Measurements from ENCODE around the gene BCL11B.

BCL11B gene

GRCh38 chr14:99148131-99148530 lies 123.9 kb downstream of the BCL11B start:
- no peak for TF ChIP-seq CTCF (IDR thresholded peaks at IDR 0.05; ENCODE audit: low read depth, low read length)
- no peak overlapping the region for H3K4me3 ChIP-seq (ENCODE audit: low read depth, low read length)
- no peaks in the 10 kb centered on the region for H3K36me3 ChIP-seq
- no peak for DNase-seq
- H3K27me3 ChIP-seq (ENCODE audit: insufficient read depth, low read depth, severe bottlenecking) = peaks cover 87% of the 10 kb centered on the region
- H3K27ac ChIP-seq = no peak overlapping the region
- no peaks in the 10 kb centered on the region for H3K9me3 ChIP-seq (ENCODE audit: severe bottlenecking)

GRCh38 chr14:99147366-99147740 lies 124.6 kb downstream of the BCL11B start:
- no peak for TF ChIP-seq CTCF (IDR thresholded peaks at IDR 0.05; ENCODE audit: low read depth, low read length)
- peaks cover 87% of the 10 kb centered on the region for H3K27me3 ChIP-seq (ENCODE audit: insufficient read depth, low read depth, severe bottlenecking)
- H3K9me3 ChIP-seq (ENCODE audit: severe bottlenecking) = no peaks in the 10 kb centered on the region
- H3K36me3 ChIP-seq = no peaks in the 10 kb centered on the region
- no peak overlapping the region for H3K4me3 ChIP-seq (ENCODE audit: low read depth, low read length)
- no peak for DNase-seq
- H3K27ac ChIP-seq = no peak overlapping the region

GRCh38 chr14:99146616-99147365 lies 125.2 kb downstream of the BCL11B start:
- Histone ChIP-seq H3K4me3 (ENCODE audit: low read depth, low read length) (no peak overlapping the region), H3K27me3 (ENCODE audit: insufficient read depth, low read depth, severe bottlenecking) (peaks cover 87% of the 10 kb centered on the region), H3K27ac (no peak overlapping the region), H3K9me3 (ENCODE audit: severe bottlenecking) (no peaks in the 10 kb centered on the region), H3K36me3 (no peaks in the 10 kb centered on the region)
- TF ChIP-seq CTCF (IDR thresholded peaks at IDR 0.05; ENCODE audit: low read depth, low read length) = no peak
- DNase-seq = no peak

- H3K36me3 ChIP-seq = no peaks in the 10 kb centered on the region
- no peak for TF ChIP-seq CTCF (IDR thresholded peaks at IDR 0.05; ENCODE audit: low read depth, low read length)
- no peak for DNase-seq
Observed at GRCh38 chr14:99145307-99145706, 126.7 kb downstream of the BCL11B start.

GRCh38 chr14:99143793-99144192 lies 128.2 kb downstream of the BCL11B start:
- Histone ChIP-seq H3K27me3 (ENCODE audit: insufficient read depth, low read depth, severe bottlenecking) (peaks cover 92% of the 10 kb centered on the region), H3K27ac (no peak overlapping the region), H3K9me3 (ENCODE audit: severe bottlenecking) (no peaks in the 10 kb centered on the region), H3K4me3 (ENCODE audit: low read depth, low read length) (no peak overlapping the region), H3K36me3 (no peaks in the 10 kb centered on the region)
- DNase-seq = no peak
- TF ChIP-seq CTCF (IDR thresholded peaks at IDR 0.05; ENCODE audit: low read depth, low read length) = no peak

More at GRCh38 chr14:99145307-99145706, 126.7 kb downstream of the BCL11B start:
- no peak overlapping the region for H3K4me3 ChIP-seq (ENCODE audit: low read depth, low read length)
- no peaks in the 10 kb centered on the region for H3K9me3 ChIP-seq (ENCODE audit: severe bottlenecking)
- H3K27me3 ChIP-seq (ENCODE audit: insufficient read depth, low read depth, severe bottlenecking) = peaks cover 90% of the 10 kb centered on the region
- no peak overlapping the region for H3K27ac ChIP-seq

GRCh38 chr14:99143126-99143525 lies 128.9 kb downstream of the BCL11B start:
- Histone ChIP-seq H3K9me3 (ENCODE audit: severe bottlenecking) (no peaks in the 10 kb centered on the region), H3K4me3 (ENCODE audit: low read depth, low read length) (no peak overlapping the region), H3K36me3 (no peaks in the 10 kb centered on the region), H3K27me3 (ENCODE audit: insufficient read depth, low read depth, severe bottlenecking) (peaks cover 93% of the 10 kb centered on the region), H3K27ac (no peak overlapping the region)
- TF ChIP-seq CTCF (IDR thresholded peaks at IDR 0.05; ENCODE audit: low read depth, low read length) = no peak
- no peak for DNase-seq

All from WERI-Rb-1 (cell line).